ENCODE data around the gene THBD.
A peak's percentile ranks its signal among the peaks of the same experiment; 100 is the strongest.

Gene THBD

GRCh38 chr20:23023621-23024177, 25.8 kb downstream of the THBD start:
- TF ChIP-seq CTCF (IDR thresholded peaks at IDR 0.05; ENCODE audit: insufficient read depth, low read depth, low read length, missing control alignments) = no peak
- no peak for DNase-seq (ENCODE audit: low read depth)
- no peak overlapping the region for H3K4me3 ChIP-seq (ENCODE audit: low read length)

- TF ChIP-seq CTCF (IDR thresholded peaks at IDR 0.05; ENCODE audit: insufficient read depth, low read depth, low read length, missing control alignments) = no peak
- no peak overlapping the region for H3K4me3 ChIP-seq (ENCODE audit: low read length)
- DNase-seq (ENCODE audit: low read depth) = no peak
Measured at GRCh38 chr20:23022849-23023248, 26.6 kb downstream of the THBD start.

- DNase-seq (ENCODE audit: low read depth) = peak; percentile 90
- TF ChIP-seq CTCF (IDR thresholded peaks at IDR 0.05; ENCODE audit: insufficient read depth, low read depth, low read length, missing control alignments) = no peak
Measured at GRCh38 chr20:23021951-23022350, 27.5 kb downstream of the THBD start.

GRCh38 chr20:23021541-23021940, 27.9 kb downstream of the THBD start:
- TF ChIP-seq CTCF (IDR thresholded peaks at IDR 0.05; ENCODE audit: insufficient read depth, low read depth, low read length, missing control alignments) = peak; percentile 5
- no peak overlapping the region for H3K4me3 ChIP-seq (ENCODE audit: low read length)
- DNase-seq (ENCODE audit: low read depth) = no peak

More at GRCh38 chr20:23021951-23022350, 27.5 kb downstream of the THBD start:
- no peak overlapping the region for H3K4me3 ChIP-seq (ENCODE audit: low read length)

GRCh38 chr20:23020230-23021018, 29.0 kb downstream of the THBD start:
- DNase-seq (ENCODE audit: low read depth) = no peak
- no peak for TF ChIP-seq CTCF (IDR thresholded peaks at IDR 0.05; ENCODE audit: insufficient read depth, low read depth, low read length, missing control alignments)
- no peak overlapping the region for H3K4me3 ChIP-seq (ENCODE audit: low read length)

GRCh38 chr20:23019403-23019802, 30.1 kb downstream of the THBD start:
- DNase-seq (ENCODE audit: low read depth) = no peak
- TF ChIP-seq CTCF (IDR thresholded peaks at IDR 0.05; ENCODE audit: insufficient read depth, low read depth, low read length, missing control alignments) = peak; percentile 1
- H3K4me3 ChIP-seq (ENCODE audit: low read length) = no peak overlapping the region

Measured in epithelial cell of esophagus (primary cell).